Measurements from ENCODE around the gene ZNF532. TPM values are rescaled to one million over a fixed set of nuclear protein-coding genes. Genes with fewer than 3 reads are reported as not detected.

The ZNF532 gene
- total RNA-seq, 3 donors from 2014 or later: 55.5 to 71.7 (median 62.3) TPM

GRCh38 chr18:58845928-58846724 lies 18.6 kb upstream of the ZNF532 start:
- H3K4me1 ChIP-seq: no peaks in the 10 kb centered on the region
- no peak overlapping the region for H3K4me3 ChIP-seq
- intact Hi-C loops (cut with DNase I; ENCODE audit: low total_unique reads): no loop called here
- TF ChIP-seq POLR2A (IDR thresholded peaks at IDR 0.05) (no peak), POLR2AphosphoS5 (IDR thresholded peaks at IDR 0.05) (no peak)
- TF ChIP-seq, protein P1, sequence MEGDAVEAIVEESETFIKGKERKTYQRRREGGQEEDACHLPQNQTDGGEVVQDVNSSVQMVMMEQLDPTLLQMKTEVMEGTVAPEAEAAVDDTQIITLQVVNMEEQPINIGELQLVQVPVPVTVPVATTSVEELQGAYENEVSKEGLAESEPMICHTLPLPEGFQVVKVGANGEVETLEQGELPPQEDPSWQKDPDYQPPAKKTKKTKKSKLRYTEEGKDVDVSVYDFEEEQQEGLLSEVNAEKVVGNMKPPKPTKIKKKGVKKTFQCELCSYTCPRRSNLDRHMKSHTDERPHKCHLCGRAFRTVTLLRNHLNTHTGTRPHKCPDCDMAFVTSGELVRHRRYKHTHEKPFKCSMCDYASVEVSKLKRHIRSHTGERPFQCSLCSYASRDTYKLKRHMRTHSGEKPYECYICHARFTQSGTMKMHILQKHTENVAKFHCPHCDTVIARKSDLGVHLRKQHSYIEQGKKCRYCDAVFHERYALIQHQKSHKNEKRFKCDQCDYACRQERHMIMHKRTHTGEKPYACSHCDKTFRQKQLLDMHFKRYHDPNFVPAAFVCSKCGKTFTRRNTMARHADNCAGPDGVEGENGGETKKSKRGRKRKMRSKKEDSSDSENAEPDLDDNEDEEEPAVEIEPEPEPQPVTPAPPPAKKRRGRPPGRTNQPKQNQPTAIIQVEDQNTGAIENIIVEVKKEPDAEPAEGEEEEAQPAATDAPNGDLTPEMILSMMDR (IDR thresholded peaks at IDR 0.05): no peak
- no peak for DNase-seq (ENCODE audit: low spot score in 2 of 2)
- no peaks in the 10 kb centered on the region for H3K9me3 ChIP-seq
- no peaks in the 10 kb centered on the region for H3K27me3 ChIP-seq
- H3K36me3 ChIP-seq: no peaks in the 10 kb centered on the region
- no peak overlapping the region for H3K27ac ChIP-seq

DNA sequence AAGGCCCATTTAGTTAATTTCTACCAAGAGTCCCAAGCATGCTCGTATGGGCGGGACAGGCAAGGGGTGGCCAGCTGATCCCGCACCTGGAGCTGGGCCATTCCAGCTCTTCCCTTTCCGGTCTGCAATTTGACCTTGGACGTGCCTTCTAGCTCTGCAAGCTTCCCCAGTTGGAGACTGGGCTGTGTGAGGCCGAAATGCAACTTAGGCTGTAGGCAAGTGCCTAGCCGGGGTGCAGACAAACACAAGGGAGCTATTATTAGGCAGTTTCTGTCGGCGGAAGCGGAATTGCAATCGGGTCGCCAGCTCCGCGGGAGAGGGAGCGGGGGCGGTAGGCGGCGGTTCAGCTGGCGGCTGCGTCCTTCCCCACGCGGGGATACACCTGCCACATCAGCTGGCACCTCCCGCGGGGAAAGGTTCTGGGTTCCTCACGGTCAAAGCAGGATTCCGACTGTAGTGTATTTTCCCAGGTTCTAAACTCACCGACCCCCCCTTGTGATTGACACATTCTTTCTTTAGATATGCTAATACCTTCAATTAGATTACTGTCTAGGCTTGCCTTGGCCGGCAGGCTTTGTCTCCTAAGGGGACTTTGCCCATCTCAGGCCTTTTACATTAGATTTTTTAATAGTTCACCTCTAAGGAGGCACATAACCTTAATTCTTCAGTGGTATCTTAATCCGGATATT lies 17.1 kb upstream of the ZNF532 start:
- no peaks in the 10 kb centered on the region for H3K4me1 ChIP-seq
- H3K9me3 ChIP-seq: no peaks in the 10 kb centered on the region
- no peaks in the 10 kb centered on the region for H3K36me3 ChIP-seq
- H3K27me3 ChIP-seq: no peaks in the 10 kb centered on the region
- DNase-seq (ENCODE audit: low spot score in 2 of 2): no peak
- no peak overlapping the region for H3K27ac ChIP-seq
- intact Hi-C loops (cut with DNase I; ENCODE audit: low total_unique reads): no loop called here
- TF ChIP-seq, protein P1 (IDR thresholded peaks at IDR 0.05): no peak
- TF ChIP-seq POLR2AphosphoS5 (IDR thresholded peaks at IDR 0.05) (no peak), POLR2A (IDR thresholded peaks at IDR 0.05) (no peak)
- H3K4me3 ChIP-seq: peak overlapping the region; percentile 8 to 54 (median 35)

DNA sequence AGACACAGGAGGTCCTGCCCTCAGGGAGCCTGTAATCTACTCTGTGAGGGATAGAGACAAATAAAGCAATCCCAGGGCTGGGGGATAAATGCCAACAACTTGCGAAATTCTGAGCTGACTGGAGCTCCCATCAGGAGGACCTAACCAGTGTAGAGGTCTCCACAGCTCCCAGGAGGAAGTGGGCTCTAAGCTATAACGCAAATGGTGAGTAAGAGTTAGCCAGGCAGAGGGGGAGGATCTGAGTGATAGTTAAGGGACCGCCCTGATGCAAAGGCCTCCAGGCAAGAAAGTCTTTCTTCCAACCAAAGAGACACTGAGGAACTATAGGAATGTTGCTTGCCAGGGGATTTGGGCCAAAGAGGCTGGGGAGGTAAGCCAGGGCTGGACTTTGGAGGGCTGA lies 16.0 kb upstream of the ZNF532 start:
- Histone ChIP-seq H3K9me3 (no peaks in the 10 kb centered on the region), H3K27me3 (no peaks in the 10 kb centered on the region), H3K4me3 (no peak overlapping the region), H3K4me1 (no peaks in the 10 kb centered on the region), H3K36me3 (no peaks in the 10 kb centered on the region), H3K27ac (no peak overlapping the region)
- intact Hi-C loops (cut with DNase I; ENCODE audit: low total_unique reads): no loop called here
- TF ChIP-seq POLR2A (IDR thresholded peaks at IDR 0.05): no peak
- TF ChIP-seq, protein P1 (IDR thresholded peaks at IDR 0.05): no peak
- no peak for TF ChIP-seq POLR2AphosphoS5 (IDR thresholded peaks at IDR 0.05)
- no peak for DNase-seq (ENCODE audit: low spot score in 2 of 2)

GRCh38 chr18:58850786-58851469 lies 13.7 kb upstream of the ZNF532 start:
- DNase-seq (ENCODE audit: low spot score in 2 of 2): no peak
- Histone ChIP-seq H3K4me1 (no peaks in the 10 kb centered on the region), H3K27ac (peak overlapping the region in 1 of 2 donors; percentile 5), H3K27me3 (no peaks in the 10 kb centered on the region), H3K36me3 (no peaks in the 10 kb centered on the region), H3K4me3 (no peak overlapping the region), H3K9me3 (no peaks in the 10 kb centered on the region)
- no peak for TF ChIP-seq POLR2AphosphoS5 (IDR thresholded peaks at IDR 0.05)
- no peak for TF ChIP-seq POLR2A (IDR thresholded peaks at IDR 0.05)
- TF ChIP-seq, protein P1 (IDR thresholded peaks at IDR 0.05): no peak
- intact Hi-C loops (cut with DNase I; ENCODE audit: low total_unique reads): loop anchor here (2.0 kb wide), 1 partner anchor 18 kb away; no protein-coding TSS in a partner anchor
